HG03103 (cell line): ENCODE results near the gene GRB14.
"Not testable (repeated sequence)": the region's sequence is repeated elsewhere in the genome, so short reads cannot be mapped to it uniquely, and the experiment has no call there.

Experiments
- ATAC-seq: cut with Tn5 transposase; IDR thresholded peaks from one replicate; pipeline ENCODE4 v1.9.1; 2021; ENCODE audit warnings: low read depth; ENCODE audit not compliant: unreplicated experiment

Gene GRB14

GRCh38 chr2:164620873-164621763, at the start of gene GRB14:
TSS of gene GRB14 (minus strand) at chr2:164621482. CDS start at chr2:164621309, 173 bp downstream.
- ATAC-seq = no peak

- ATAC-seq = no peak
Observed at GRCh38 chr2:164669291-164669690, 48.0 kb upstream of the GRB14 start.

GRCh38 chr2:164667566-164667965, 46.3 kb upstream of the GRB14 start:
- no peak for ATAC-seq

GRCh38 chr2:164664070-164664469, 42.8 kb upstream of the GRB14 start:
- ATAC-seq = no peak

GRCh38 chr2:164662868-164663631, 41.8 kb upstream of the GRB14 start:
- ATAC-seq = no peak

GRCh38 chr2:164662066-164662465, 40.8 kb upstream of the GRB14 start:
- ATAC-seq = no peak

- no peak for ATAC-seq
Observed at GRCh38 chr2:164661349-164661748, 40.1 kb upstream of the GRB14 start.

- no peak for ATAC-seq
Observed at GRCh38 chr2:164657129-164657528, 35.8 kb upstream of the GRB14 start.

GRCh38 chr2:164655750-164656149, 34.5 kb upstream of the GRB14 start:
- ATAC-seq = no peak

GRCh38 chr2:164655336-164655735, 34.1 kb upstream of the GRB14 start:
- no peak for ATAC-seq

GRCh38 chr2:164651361-164651760, 30.1 kb upstream of the GRB14 start:
- ATAC-seq = no peak

- no peak for ATAC-seq
Observed at GRCh38 chr2:164644036-164644700, 22.9 kb upstream of the GRB14 start.

GRCh38 chr2:164642946-164643555, 21.8 kb upstream of the GRB14 start:
- ATAC-seq = no peak

GRCh38 chr2:164642268-164642667, 21.0 kb upstream of the GRB14 start:
- ATAC-seq = no peak

- ATAC-seq = not testable (repeated sequence)
Observed at GRCh38 chr2:164628319-164628718, 7.0 kb upstream of the GRB14 start.

GRCh38 chr2:164625378-164625971, 4.2 kb upstream of the GRB14 start:
- ATAC-seq = no peak

GRCh38 chr2:164624316-164624715, 3.0 kb upstream of the GRB14 start:
- ATAC-seq = no peak

GRCh38 chr2:164622338-164623106, 1.2 kb upstream of the GRB14 start:
- no peak for ATAC-seq

- no peak for ATAC-seq
Observed at GRCh38 chr2:164621764-164622105, 453 bp upstream of the GRB14 start.

GRCh38 chr2:164620457-164620856, 825 bp downstream of the GRB14 start:
- no peak for ATAC-seq
